GM12878 (cell line): ENCODE data around the gene WDR18.

Experiments
- MXI1 ChIP-seq: fragments of 150-350 bp; IDR thresholded peaks from 2 replicates; pipeline ENCODE4 v1.6.1; 2011; ENCODE audit warnings: low read depth, mild to moderate bottlenecking, inconsistent platforms, low read length, improper control_type of control experiment
- NRF1 ChIP-seq: conservative IDR thresholded peaks from 2 replicates; pipeline ENCODE4 v1.6.1; 2011; ENCODE audit warnings: mild to moderate bottlenecking, low read depth, low read length, improper control_type of control experiment
- POLR2A ChIP-seq: IDR thresholded peaks from 2 replicates; pipeline ENCODE4 v1.6.1; 2011; ENCODE audit warnings: low read depth, mild to moderate bottlenecking, low read length
- RCOR1 ChIP-seq: conservative IDR thresholded peaks from 2 replicates; pipeline ENCODE4 v1.6.1; 2012; ENCODE audit warnings: low read depth, low read length, improper control_type of control experiment
- SRF ChIP-seq, 2 experiments: IDR thresholded peaks; 2 replicates each; pipeline ENCODE4 v1.6.1; 2011; ENCODE audit warnings: low read depth in 2 of 2, low read length in 2 of 2, mild to moderate bottlenecking in 1 of 2, moderate library complexity in 1 of 2
- YY1 ChIP-seq: IDR thresholded peaks from 2 replicates; pipeline ENCODE4 v1.6.1; 2011; ENCODE audit warnings: low read depth, mild to moderate bottlenecking, low read length
- TF ChIP-seq, protein P1 (sequence below), 3 experiments: IDR thresholded peaks in 2 of 3; conservative IDR thresholded peaks in 1 of 3; 2 replicates each; pipeline ENCODE4 v1.5.1; 2011; ENCODE audit warnings: low read depth in 3 of 3, low read length in 3 of 3, mild to moderate bottlenecking in 3 of 3, control low read depth in 2 of 3, moderate library complexity in 2 of 3, inconsistent platforms in 1 of 3, mixed read lengths in 1 of 3; ENCODE audit not compliant: control insufficient read depth in 2 of 3, insufficient read depth in 1 of 3; ENCODE audit errors: extremely low read depth in 1 of 3
- TF ChIP-seq, protein P2 (sequence below): fragments of 450-650 bp; IDR thresholded peaks from 2 replicates; pipeline ENCODE4 v1.6.1; 2017; ENCODE audit warnings: mild to moderate bottlenecking, moderate library complexity
- TF ChIP-seq, protein P3 (sequence below): IDR thresholded peaks from 2 replicates; pipeline ENCODE4 v1.6.1; 2011; ENCODE audit warnings: borderline replicate concordance, low read depth, mild to moderate bottlenecking, moderate library complexity, mixed read lengths, low read length; ENCODE audit not compliant: insufficient read depth; ENCODE audit errors: extremely low read length
- TF ChIP-seq, protein P4 (sequence below): IDR thresholded peaks from 2 replicates; pipeline ENCODE4 v1.6.1; 2012; ENCODE audit warnings: mild to moderate bottlenecking, low read depth, low read length
- TF ChIP-seq, protein P5 (sequence below): IDR thresholded peaks from 2 replicates; pipeline ENCODE4 v1.6.1; 2011; ENCODE audit warnings: low read depth, mild to moderate bottlenecking, low read length, moderate library complexity, borderline replicate concordance; ENCODE audit errors: extremely low read depth

DNA sequence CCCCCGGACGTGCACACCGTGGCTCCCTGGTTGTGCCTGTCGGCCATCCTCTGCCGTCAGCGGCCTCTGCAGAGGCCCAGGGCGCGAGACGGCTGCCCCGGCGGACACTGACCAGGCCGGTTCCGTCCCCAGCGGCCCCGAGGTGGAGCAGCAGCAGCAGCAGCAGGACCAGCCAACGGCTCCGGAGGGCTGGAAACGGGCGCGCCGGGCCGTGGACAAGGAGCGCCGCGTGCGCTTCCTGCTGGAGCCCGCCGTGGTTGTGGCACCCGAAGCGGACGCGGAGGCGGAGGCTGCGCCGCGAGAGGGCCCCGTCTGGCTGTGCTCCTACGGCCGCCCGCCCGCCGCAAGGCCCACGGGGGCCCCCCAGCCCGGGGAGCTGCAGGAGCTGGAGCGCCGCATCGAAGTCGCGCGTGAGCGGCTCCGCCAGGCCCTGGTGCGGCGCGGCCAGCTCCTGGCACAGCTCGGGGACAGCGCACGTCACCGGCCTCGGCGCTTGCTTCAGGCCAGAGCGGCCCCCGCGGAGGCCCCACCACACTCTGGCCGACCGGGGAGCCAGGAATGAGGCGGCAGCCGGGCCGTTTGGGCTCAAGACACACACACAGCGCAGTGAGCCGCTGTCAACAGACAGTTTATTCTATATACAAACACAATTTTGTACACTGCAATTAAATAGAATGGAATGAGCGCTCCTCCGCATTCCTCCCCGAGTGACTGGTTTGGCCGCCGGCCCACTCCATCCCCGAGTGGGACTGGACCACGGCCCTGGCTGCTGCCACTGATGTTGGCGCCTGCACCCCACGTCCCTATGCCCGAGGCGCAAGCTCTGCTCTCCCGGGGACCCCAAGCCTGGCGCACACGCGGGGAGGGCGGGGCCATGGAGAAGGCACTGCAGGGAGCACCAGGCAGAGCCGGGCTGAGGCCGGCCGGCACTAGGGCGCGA lies 25.2 kb downstream of the WDR18 start:
- TF ChIP-seq, protein P1, sequence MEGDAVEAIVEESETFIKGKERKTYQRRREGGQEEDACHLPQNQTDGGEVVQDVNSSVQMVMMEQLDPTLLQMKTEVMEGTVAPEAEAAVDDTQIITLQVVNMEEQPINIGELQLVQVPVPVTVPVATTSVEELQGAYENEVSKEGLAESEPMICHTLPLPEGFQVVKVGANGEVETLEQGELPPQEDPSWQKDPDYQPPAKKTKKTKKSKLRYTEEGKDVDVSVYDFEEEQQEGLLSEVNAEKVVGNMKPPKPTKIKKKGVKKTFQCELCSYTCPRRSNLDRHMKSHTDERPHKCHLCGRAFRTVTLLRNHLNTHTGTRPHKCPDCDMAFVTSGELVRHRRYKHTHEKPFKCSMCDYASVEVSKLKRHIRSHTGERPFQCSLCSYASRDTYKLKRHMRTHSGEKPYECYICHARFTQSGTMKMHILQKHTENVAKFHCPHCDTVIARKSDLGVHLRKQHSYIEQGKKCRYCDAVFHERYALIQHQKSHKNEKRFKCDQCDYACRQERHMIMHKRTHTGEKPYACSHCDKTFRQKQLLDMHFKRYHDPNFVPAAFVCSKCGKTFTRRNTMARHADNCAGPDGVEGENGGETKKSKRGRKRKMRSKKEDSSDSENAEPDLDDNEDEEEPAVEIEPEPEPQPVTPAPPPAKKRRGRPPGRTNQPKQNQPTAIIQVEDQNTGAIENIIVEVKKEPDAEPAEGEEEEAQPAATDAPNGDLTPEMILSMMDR (IDR thresholded peaks at IDR 0.05 in 2 of 3, conservative IDR thresholded peaks at IDR 0.05 in 1 of 3; ENCODE audit: control insufficient read depth in 2 of 3, extremely low read depth in 1 of 3, insufficient read depth in 1 of 3, low read depth in 3 of 3, low read length in 3 of 3), result no peak
- TF ChIP-seq, protein P2, sequence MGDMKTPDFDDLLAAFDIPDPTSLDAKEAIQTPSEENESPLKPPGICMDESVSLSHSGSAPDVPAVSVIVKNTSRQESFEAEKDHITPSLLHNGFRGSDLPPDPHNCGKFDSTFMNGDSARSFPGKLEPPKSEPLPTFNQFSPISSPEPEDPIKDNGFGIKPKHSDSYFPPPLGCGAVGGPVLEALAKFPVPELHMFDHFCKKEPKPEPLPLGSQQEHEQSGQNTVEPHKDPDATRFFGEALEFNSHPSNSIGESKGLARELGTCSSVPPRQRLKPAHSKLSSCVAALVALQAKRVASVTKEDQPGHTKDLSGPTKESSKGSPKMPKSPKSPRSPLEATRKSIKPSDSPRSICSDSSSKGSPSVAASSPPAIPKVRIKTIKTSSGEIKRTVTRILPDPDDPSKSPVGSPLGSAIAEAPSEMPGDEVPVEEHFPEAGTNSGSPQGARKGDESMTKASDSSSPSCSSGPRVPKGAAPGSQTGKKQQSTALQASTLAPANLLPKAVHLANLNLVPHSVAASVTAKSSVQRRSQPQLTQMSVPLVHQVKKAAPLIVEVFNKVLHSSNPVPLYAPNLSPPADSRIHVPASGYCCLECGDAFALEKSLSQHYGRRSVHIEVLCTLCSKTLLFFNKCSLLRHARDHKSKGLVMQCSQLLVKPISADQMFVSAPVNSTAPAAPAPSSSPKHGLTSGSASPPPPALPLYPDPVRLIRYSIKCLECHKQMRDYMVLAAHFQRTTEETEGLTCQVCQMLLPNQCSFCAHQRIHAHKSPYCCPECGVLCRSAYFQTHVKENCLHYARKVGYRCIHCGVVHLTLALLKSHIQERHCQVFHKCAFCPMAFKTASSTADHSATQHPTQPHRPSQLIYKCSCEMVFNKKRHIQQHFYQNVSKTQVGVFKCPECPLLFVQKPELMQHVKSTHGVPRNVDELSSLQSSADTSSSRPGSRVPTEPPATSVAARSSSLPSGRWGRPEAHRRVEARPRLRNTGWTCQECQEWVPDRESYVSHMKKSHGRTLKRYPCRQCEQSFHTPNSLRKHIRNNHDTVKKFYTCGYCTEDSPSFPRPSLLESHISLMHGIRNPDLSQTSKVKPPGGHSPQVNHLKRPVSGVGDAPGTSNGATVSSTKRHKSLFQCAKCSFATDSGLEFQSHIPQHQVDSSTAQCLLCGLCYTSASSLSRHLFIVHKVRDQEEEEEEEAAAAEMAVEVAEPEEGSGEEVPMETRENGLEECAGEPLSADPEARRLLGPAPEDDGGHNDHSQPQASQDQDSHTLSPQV, result no peak
- TF ChIP-seq YY1 (no peak), RCOR1 (no peak), SRF (IDR thresholded peaks at IDR 0.05; ENCODE audit: low read depth in 2 of 2, low read length in 2 of 2) (no peak), NRF1 (no peak), MXI1 (no peak), POLR2A (peak; percentile 40)
- TF ChIP-seq, protein P3, sequence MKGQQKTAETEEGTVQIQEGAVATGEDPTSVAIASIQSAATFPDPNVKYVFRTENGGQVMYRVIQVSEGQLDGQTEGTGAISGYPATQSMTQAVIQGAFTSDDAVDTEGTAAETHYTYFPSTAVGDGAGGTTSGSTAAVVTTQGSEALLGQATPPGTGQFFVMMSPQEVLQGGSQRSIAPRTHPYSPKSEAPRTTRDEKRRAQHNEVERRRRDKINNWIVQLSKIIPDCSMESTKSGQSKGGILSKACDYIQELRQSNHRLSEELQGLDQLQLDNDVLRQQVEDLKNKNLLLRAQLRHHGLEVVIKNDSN, result no peak
- TF ChIP-seq, protein P4, sequence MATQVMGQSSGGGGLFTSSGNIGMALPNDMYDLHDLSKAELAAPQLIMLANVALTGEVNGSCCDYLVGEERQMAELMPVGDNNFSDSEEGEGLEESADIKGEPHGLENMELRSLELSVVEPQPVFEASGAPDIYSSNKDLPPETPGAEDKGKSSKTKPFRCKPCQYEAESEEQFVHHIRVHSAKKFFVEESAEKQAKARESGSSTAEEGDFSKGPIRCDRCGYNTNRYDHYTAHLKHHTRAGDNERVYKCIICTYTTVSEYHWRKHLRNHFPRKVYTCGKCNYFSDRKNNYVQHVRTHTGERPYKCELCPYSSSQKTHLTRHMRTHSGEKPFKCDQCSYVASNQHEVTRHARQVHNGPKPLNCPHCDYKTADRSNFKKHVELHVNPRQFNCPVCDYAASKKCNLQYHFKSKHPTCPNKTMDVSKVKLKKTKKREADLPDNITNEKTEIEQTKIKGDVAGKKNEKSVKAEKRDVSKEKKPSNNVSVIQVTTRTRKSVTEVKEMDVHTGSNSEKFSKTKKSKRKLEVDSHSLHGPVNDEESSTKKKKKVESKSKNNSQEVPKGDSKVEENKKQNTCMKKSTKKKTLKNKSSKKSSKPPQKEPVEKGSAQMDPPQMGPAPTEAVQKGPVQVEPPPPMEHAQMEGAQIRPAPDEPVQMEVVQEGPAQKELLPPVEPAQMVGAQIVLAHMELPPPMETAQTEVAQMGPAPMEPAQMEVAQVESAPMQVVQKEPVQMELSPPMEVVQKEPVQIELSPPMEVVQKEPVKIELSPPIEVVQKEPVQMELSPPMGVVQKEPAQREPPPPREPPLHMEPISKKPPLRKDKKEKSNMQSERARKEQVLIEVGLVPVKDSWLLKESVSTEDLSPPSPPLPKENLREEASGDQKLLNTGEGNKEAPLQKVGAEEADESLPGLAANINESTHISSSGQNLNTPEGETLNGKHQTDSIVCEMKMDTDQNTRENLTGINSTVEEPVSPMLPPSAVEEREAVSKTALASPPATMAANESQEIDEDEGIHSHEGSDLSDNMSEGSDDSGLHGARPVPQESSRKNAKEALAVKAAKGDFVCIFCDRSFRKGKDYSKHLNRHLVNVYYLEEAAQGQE, result no peak
- TF ChIP-seq, protein P5, sequence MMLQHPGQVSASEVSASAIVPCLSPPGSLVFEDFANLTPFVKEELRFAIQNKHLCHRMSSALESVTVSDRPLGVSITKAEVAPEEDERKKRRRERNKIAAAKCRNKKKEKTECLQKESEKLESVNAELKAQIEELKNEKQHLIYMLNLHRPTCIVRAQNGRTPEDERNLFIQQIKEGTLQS, result no peak
